ENCODE data around the gene NXT1. TPM values are rescaled to one million over a fixed set of nuclear protein-coding genes. Genes with fewer than 3 reads are reported as not detected.

The NXT1 gene
- total RNA-seq, 2 donors from 2014 or later, result 32.5 to 57.6 TPM

GRCh38 chr20:23397961-23398360 lies 47.4 kb downstream of the NXT1 start:
- Mint-ChIP-seq H3K9me3 (no peaks in the 10 kb centered on the region), H3K27me3 (no peaks in the 10 kb centered on the region), H3K36me3 (peaks cover 21% of the 10 kb centered on the region), H3K27ac (peak overlapping the region; percentile 76 to 95), H3K4me3 (peak overlapping the region; percentile 70), H3K4me1 (ENCODE audit: low read depth in 2 of 2) (peaks cover 44 to 56% of the 10 kb centered on the region in 2 donors)
- DNase-seq (ENCODE audit: low spot score) (no peak), ATAC-seq (peak; percentile 35 to 43)

- no peaks in the 10 kb centered on the region for H3K9me3 Mint-ChIP-seq
- peak overlapping the region; percentile 64 for H3K4me3 Mint-ChIP-seq
- H3K27me3 Mint-ChIP-seq, result no peaks in the 10 kb centered on the region
- no peak for DNase-seq (ENCODE audit: low spot score)
- peaks cover 9% of the 10 kb centered on the region for H3K36me3 Mint-ChIP-seq
- ATAC-seq, result peak; percentile 94
- H3K27ac Mint-ChIP-seq, result peak overlapping the region; percentile 52 to 68
- peaks cover 41 to 58% of the 10 kb centered on the region in 2 donors for H3K4me1 Mint-ChIP-seq (ENCODE audit: low read depth in 2 of 2)
Measured at GRCh38 chr20:23399568-23400241, 49.1 kb downstream of the NXT1 start.

GRCh38 chr20:23401051-23401450 lies 50.5 kb downstream of the NXT1 start:
- no peak overlapping the region for H3K4me3 Mint-ChIP-seq
- H3K36me3 Mint-ChIP-seq, result peaks cover 8% of the 10 kb centered on the region
- DNase-seq (ENCODE audit: low spot score), result no peak
- ATAC-seq, result no peak
- no peaks in the 10 kb centered on the region for H3K27me3 Mint-ChIP-seq
- H3K9me3 Mint-ChIP-seq, result no peaks in the 10 kb centered on the region
- peak overlapping the region in 1 of 2 donors; percentile 68 for H3K27ac Mint-ChIP-seq
- H3K4me1 Mint-ChIP-seq (ENCODE audit: low read depth in 2 of 2), result peaks cover 41 to 66% of the 10 kb centered on the region in 2 donors

GRCh38 chr20:23403751-23404150 lies 53.2 kb downstream of the NXT1 start:
- no peak overlapping the region for H3K27ac Mint-ChIP-seq
- H3K4me3 Mint-ChIP-seq, result no peak overlapping the region
- ATAC-seq (no peak), DNase-seq (ENCODE audit: low spot score) (no peak)
- H3K36me3 Mint-ChIP-seq, result peaks cover 8% of the 10 kb centered on the region
- H3K9me3 Mint-ChIP-seq, result no peaks in the 10 kb centered on the region
- peaks cover 46 to 71% of the 10 kb centered on the region in 2 donors for H3K4me1 Mint-ChIP-seq (ENCODE audit: low read depth in 2 of 2)
- H3K27me3 Mint-ChIP-seq, result no peaks in the 10 kb centered on the region

GRCh38 chr20:23404196-23404595 lies 53.6 kb downstream of the NXT1 start:
- Mint-ChIP-seq H3K9me3 (no peaks in the 10 kb centered on the region), H3K36me3 (peaks cover 8% of the 10 kb centered on the region), H3K4me1 (ENCODE audit: low read depth in 2 of 2) (peaks cover 42 to 67% of the 10 kb centered on the region in 2 donors), H3K27me3 (no peaks in the 10 kb centered on the region), H3K27ac (no peak overlapping the region), H3K4me3 (no peak overlapping the region)
- DNase-seq (ENCODE audit: low spot score) (no peak), ATAC-seq (no peak)

Other genes starting within 250 kb of the NXT1 start
- gene GZF1, start 11.4 kb downstream of the NXT1 start, total RNA-seq, result 10 to 100 TPM; 17.9 to 20.9 TPM
- 10 to 100 TPM; 12.4 to 16.6 TPM for gene NAPB, start 70.7 kb downstream of the NXT1 start, total RNA-seq
- not detected for gene CSTL1, start 88.9 kb downstream of the NXT1 start, total RNA-seq
- not detected for gene CST11, start 102.1 kb downstream of the NXT1 start, total RNA-seq
- gene CST8, start 140.3 kb downstream of the NXT1 start, total RNA-seq, result not detected
- gene CST9L, start 217.7 kb downstream of the NXT1 start, total RNA-seq, result not detected

Data from natural killer cell treated with Interleukin-12 subunit alpha and Interleukin-12 subunit beta and Interleukin-15 and Interleukin-18, amount 100 ng/mL, for 72 hours (primary cell).